ENCODE measurements around the gene BCAS3.

- TF ChIP-seq PPARA (CRISPR knock-in tag; IDR thresholded peaks at IDR 0.05; ENCODE audit: borderline replicate concordance) (no peak), ZFP30 (CRISPR knock-in tag; IDR thresholded peaks at IDR 0.05) (no peak)
- TF ChIP-seq, protein P1, sequence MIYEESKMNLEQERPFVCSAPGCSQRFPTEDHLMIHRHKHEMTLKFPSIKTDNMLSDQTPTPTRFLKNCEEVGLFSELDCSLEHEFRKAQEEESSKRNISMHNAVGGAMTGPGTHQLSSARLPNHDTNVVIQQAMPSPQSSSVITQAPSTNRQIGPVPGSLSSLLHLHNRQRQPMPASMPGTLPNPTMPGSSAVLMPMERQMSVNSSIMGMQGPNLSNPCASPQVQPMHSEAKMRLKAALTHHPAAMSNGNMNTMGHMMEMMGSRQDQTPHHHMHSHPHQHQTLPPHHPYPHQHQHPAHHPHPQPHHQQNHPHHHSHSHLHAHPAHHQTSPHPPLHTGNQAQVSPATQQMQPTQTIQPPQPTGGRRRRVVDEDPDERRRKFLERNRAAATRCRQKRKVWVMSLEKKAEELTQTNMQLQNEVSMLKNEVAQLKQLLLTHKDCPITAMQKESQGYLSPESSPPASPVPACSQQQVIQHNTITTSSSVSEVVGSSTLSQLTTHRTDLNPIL (CRISPR knock-in tag; IDR thresholded peaks at IDR 0.05; ENCODE audit: low read depth) = no peak
- TF ChIP-seq, protein P2, sequence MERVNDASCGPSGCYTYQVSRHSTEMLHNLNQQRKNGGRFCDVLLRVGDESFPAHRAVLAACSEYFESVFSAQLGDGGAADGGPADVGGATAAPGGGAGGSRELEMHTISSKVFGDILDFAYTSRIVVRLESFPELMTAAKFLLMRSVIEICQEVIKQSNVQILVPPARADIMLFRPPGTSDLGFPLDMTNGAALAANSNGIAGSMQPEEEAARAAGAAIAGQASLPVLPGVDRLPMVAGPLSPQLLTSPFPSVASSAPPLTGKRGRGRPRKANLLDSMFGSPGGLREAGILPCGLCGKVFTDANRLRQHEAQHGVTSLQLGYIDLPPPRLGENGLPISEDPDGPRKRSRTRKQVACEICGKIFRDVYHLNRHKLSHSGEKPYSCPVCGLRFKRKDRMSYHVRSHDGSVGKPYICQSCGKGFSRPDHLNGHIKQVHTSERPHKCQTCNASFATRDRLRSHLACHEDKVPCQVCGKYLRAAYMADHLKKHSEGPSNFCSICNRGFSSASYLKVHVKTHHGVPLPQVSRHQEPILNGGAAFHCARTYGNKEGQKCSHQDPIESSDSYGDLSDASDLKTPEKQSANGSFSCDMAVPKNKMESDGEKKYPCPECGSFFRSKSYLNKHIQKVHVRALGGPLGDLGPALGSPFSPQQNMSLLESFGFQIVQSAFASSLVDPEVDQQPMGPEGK (CRISPR knock-in tag; IDR thresholded peaks at IDR 0.05; ENCODE audit: borderline replicate concordance) = no peak
Measured at GRCh38 chr17:61149106-61149825, 471.6 kb downstream of the BCAS3 start.
